CD4-positive, alpha-beta T cell treated with Interleukin-21 for 1 hour (primary cell): ENCODE results near the gene POGZ.
"Not testable (repeated sequence)": the region's sequence is repeated elsewhere in the genome, so short reads cannot be mapped to it uniquely, and the experiment has no call there.

Experiments used
- DNase-seq: peaks from one replicate; pipeline ENCODE4 v3.0.0-alpha.2; 2020

Gene POGZ

GRCh38 chr1:151477066-151477465 lies 17.8 kb upstream of the POGZ start:
- no peak for DNase-seq

- DNase-seq = no peak
These were observed 16.8 kb upstream of the POGZ start for GRCh38 chr1:151476083-151476482.

GRCh38 chr1:151475175-151475574 lies 15.9 kb upstream of the POGZ start:
- no peak for DNase-seq

GRCh38 chr1:151474745-151475144 lies 15.5 kb upstream of the POGZ start:
- DNase-seq = no peak

- peak; percentile 46 for DNase-seq
These were observed 13.8 kb upstream of the POGZ start for GRCh38 chr1:151472856-151473731.

- no peak for DNase-seq
These were observed 5.7 kb upstream of the POGZ start for GRCh38 chr1:151465026-151465425.

- DNase-seq = no peak
These were observed 2.4 kb upstream of the POGZ start for GRCh38 chr1:151461694-151462093.

GRCh38 chr1:151458802-151459330 lies 428 bp downstream of the POGZ start:
- DNase-seq = peak; percentile 69

GRCh38 chr1:151457911-151458801 lies 1.1 kb downstream of the POGZ start:
- peak; percentile 75 for DNase-seq

- no peak for DNase-seq
These were observed 3.3 kb downstream of the POGZ start for GRCh38 chr1:151455966-151456365.

GRCh38 chr1:151455231-151455630 lies 4.1 kb downstream of the POGZ start:
- no peak for DNase-seq

- no peak for DNase-seq
These were observed 11.6 kb downstream of the POGZ start for GRCh38 chr1:151447696-151448095.

GRCh38 chr1:151444783-151445177 lies 14.5 kb downstream of the POGZ start:
- no peak for DNase-seq

GRCh38 chr1:151443846-151444782 lies 15.2 kb downstream of the POGZ start:
- peak; percentile 83 for DNase-seq

- not testable (repeated sequence) for DNase-seq
These were observed 21.9 kb downstream of the POGZ start for GRCh38 chr1:151437396-151437795.

GRCh38 chr1:151436985-151437384 lies 22.3 kb downstream of the POGZ start:
- no peak for DNase-seq

- DNase-seq = no peak
These were observed 24.1 kb downstream of the POGZ start for GRCh38 chr1:151435174-151435573.

GRCh38 chr1:151433827-151434226 lies 25.5 kb downstream of the POGZ start:
- not testable (repeated sequence) for DNase-seq

GRCh38 chr1:151428068-151428467 lies 31.2 kb downstream of the POGZ start:
- no peak for DNase-seq

- no peak for DNase-seq
These were observed 34.2 kb downstream of the POGZ start for GRCh38 chr1:151425103-151425502.

- no peak for DNase-seq
These were observed 39.5 kb downstream of the POGZ start for GRCh38 chr1:151419819-151420218.

- DNase-seq = no peak
These were observed 41.2 kb downstream of the POGZ start for GRCh38 chr1:151418081-151418480.
